ENCODE results near the gene CDH18. TPM values are rescaled to one million over a fixed set of nuclear protein-coding genes. Genes with fewer than 3 reads are reported as not detected.
"Not testable (repeated sequence)": the region's sequence is repeated elsewhere in the genome, so short reads cannot be mapped to it uniquely, and the experiment has no call there.

The CDH18 gene
- total RNA-seq, 2 experiments from 2014 or later, result not detected

GRCh38 chr5:19835442-19835841 is 152.6 kb downstream of the CDH18 start:
- H3K4me2 ChIP-seq (ENCODE audit: low read length), result no peak overlapping the region
- H3K27ac ChIP-seq (ENCODE audit: low read depth, low read length, poor library complexity, severe bottlenecking), result no peak overlapping the region
- no peaks in the 10 kb centered on the region for H3K9me2 ChIP-seq (ENCODE audit: insufficient read depth, low read length)
- no peak overlapping the region for H2AFZ ChIP-seq (ENCODE audit: low read length)
- no peak for TF ChIP-seq CTCF (conservative IDR thresholded peaks at IDR 0.05; ENCODE audit: low read length)
- TF ChIP-seq EZH2phosphoT487 (IDR thresholded peaks at IDR 0.05; ENCODE audit: borderline replicate concordance, low read depth, low read length), result no peak
- no TSS peak for BruUV-seq (replicated peaks)
- H3K4me1 ChIP-seq (ENCODE audit: insufficient read depth, low read length, poor library complexity, severe bottlenecking), result no peaks in the 10 kb centered on the region
- no peak overlapping the region for H3K4me3 ChIP-seq (ENCODE audit: low read depth, low read length, poor library complexity, severe bottlenecking)
- no peak for DNase-seq (ENCODE audit: low spot score)
- intact Hi-C loops (cut with micrococcal nuclease; ENCODE audit: unreplicated experiment), result no loop called here
- no peaks in the 10 kb centered on the region for H3K36me3 ChIP-seq (ENCODE audit: insufficient read depth, low read length)
- ChIA-PET CTCF (ENCODE audit: unreplicated experiment) (no interaction called here), POLR2A (no interaction called here)
- no peaks in the 10 kb centered on the region for H3K9me3 ChIP-seq (ENCODE audit: low read length)
- H3K79me2 ChIP-seq (ENCODE audit: insufficient read depth, low read depth, low read length), result no peaks in the 10 kb centered on the region
- H4K20me1 ChIP-seq (ENCODE audit: insufficient read depth, low read length), result no peaks in the 10 kb centered on the region

GRCh38 chr5:19812720-19813119 is 175.3 kb downstream of the CDH18 start:
- H4K20me1 ChIP-seq (ENCODE audit: insufficient read depth, low read length); H2AFZ ChIP-seq (ENCODE audit: low read length); H3K79me2 ChIP-seq (ENCODE audit: insufficient read depth, low read depth, low read length); H3K27ac ChIP-seq (ENCODE audit: low read depth, low read length, poor library complexity, severe bottlenecking); H3K9me2 ChIP-seq (ENCODE audit: insufficient read depth, low read length); H3K4me3 ChIP-seq (ENCODE audit: low read depth, low read length, poor library complexity, severe bottlenecking); H3K4me2 ChIP-seq (ENCODE audit: low read length); H3K4me1 ChIP-seq (ENCODE audit: insufficient read depth, low read length, poor library complexity, severe bottlenecking); BruUV-seq (replicated peaks); H3K36me3 ChIP-seq (ENCODE audit: insufficient read depth, low read length); H3K9me3 ChIP-seq (ENCODE audit: low read length); DNase-seq (ENCODE audit: low spot score); POLR2A ChIA-PET; intact Hi-C loops (cut with micrococcal nuclease; ENCODE audit: unreplicated experiment); CTCF ChIA-PET (ENCODE audit: unreplicated experiment): not testable (repeated sequence)

GRCh38 chr5:19806756-19807155 is 181.2 kb downstream of the CDH18 start:
- Histone ChIP-seq H3K79me2 (ENCODE audit: insufficient read depth, low read depth, low read length) (no peaks in the 10 kb centered on the region), H3K4me2 (ENCODE audit: low read length) (no peak overlapping the region), H3K4me3 (ENCODE audit: low read depth, low read length, poor library complexity, severe bottlenecking) (no peak overlapping the region), H3K9me3 (ENCODE audit: low read length) (no peaks in the 10 kb centered on the region), H3K36me3 (ENCODE audit: insufficient read depth, low read length) (no peaks in the 10 kb centered on the region), H3K4me1 (ENCODE audit: insufficient read depth, low read length, poor library complexity, severe bottlenecking) (no peaks in the 10 kb centered on the region), H3K27ac (ENCODE audit: low read depth, low read length, poor library complexity, severe bottlenecking) (no peak overlapping the region), H3K9me2 (ENCODE audit: insufficient read depth, low read length) (no peaks in the 10 kb centered on the region), H2AFZ (ENCODE audit: low read length) (no peak overlapping the region), H4K20me1 (ENCODE audit: insufficient read depth, low read length) (no peaks in the 10 kb centered on the region)
- no peak for TF ChIP-seq EZH2phosphoT487 (IDR thresholded peaks at IDR 0.05; ENCODE audit: borderline replicate concordance, low read depth, low read length)
- TF ChIP-seq CTCF (conservative IDR thresholded peaks at IDR 0.05; ENCODE audit: low read length), result no peak
- POLR2A ChIA-PET, result no interaction called here
- CTCF ChIA-PET (ENCODE audit: unreplicated experiment), result no interaction called here
- BruUV-seq (replicated peaks), result no TSS peak
- intact Hi-C loops (cut with micrococcal nuclease; ENCODE audit: unreplicated experiment), result no loop called here
- no peak for DNase-seq (ENCODE audit: low spot score)
